ENCODE results near the gene KRTAP9-6.
"Not testable (repeated sequence)": the region's sequence is repeated elsewhere in the genome, so short reads cannot be mapped to it uniquely, and the experiment has no call there.

The KRTAP9-6 gene

DNA sequence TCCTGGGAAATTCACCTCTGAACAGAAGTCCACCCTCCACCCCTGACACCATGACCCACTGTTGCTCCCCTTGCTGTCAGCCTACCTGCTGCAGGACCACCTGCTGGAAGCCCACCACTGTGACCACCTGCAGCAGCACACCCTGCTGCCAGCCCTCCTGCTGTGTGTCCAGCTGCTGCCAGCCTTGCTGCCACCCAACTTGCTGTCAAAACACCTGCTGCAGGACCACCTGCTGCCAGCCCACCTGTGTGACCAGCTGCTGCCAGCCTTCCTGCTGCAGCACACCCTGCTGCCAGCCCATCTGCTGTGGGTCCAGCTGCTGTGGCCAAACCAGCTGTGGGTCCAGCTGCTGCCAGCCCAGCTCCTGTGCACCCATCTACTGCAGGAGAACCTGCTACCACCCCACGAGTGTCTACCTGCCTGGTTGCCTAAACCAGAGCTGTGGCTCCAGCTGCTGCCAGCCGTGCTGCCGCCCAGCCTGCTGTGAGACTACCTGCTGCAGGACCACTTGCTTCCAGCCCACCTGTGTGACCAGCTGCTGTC is 10.5 kb downstream of the KRTAP9-6 start, which contains the start of gene KRTAP9-7:
KRTAP9-7 (plus strand) TSS at position 51 of the 543 bp plus-strand sequence; CDS start at position 51, 0 bp downstream.
- DNase-seq; H4K5ac ChIP-seq (ENCODE audit: low read length); H2BK5ac ChIP-seq (ENCODE audit: low read length); H3K36me3 ChIP-seq (ENCODE audit: control insufficient read depth, insufficient read depth, low read length); H3K79me2 ChIP-seq (ENCODE audit: control insufficient read depth, insufficient read depth, low read length); H3K18ac ChIP-seq (ENCODE audit: low read length); H3K4me2 ChIP-seq (ENCODE audit: low read length); H3K4me3 ChIP-seq (ENCODE audit: low read length); H3K23ac ChIP-seq (ENCODE audit: low read length); H3K9ac ChIP-seq (ENCODE audit: low read length); H2BK120ac ChIP-seq (ENCODE audit: low read depth, low read length); H3K27ac ChIP-seq (ENCODE audit: low read depth, low read length); H4K8ac ChIP-seq (ENCODE audit: low read depth, low read length); H3K79me1 ChIP-seq (ENCODE audit: low read length); H3K27me3 ChIP-seq (ENCODE audit: insufficient read depth, low read length, poor library complexity); H3K56ac ChIP-seq (ENCODE audit: low read length); H2AK5ac ChIP-seq (ENCODE audit: low read length); H2BK15ac ChIP-seq (replicated peaks; ENCODE audit: low read depth); H3K4me1 ChIP-seq (ENCODE audit: control insufficient read depth, low read depth, low read length); H3K4ac ChIP-seq (ENCODE audit: low read depth, low read length): not testable (repeated sequence)
- no CpG with 5 or more reads among the region's 3 CpGs for WGBS (ENCODE audit: extremely low coverage, insufficient coverage, low lambda C conversion rate)

DNA sequence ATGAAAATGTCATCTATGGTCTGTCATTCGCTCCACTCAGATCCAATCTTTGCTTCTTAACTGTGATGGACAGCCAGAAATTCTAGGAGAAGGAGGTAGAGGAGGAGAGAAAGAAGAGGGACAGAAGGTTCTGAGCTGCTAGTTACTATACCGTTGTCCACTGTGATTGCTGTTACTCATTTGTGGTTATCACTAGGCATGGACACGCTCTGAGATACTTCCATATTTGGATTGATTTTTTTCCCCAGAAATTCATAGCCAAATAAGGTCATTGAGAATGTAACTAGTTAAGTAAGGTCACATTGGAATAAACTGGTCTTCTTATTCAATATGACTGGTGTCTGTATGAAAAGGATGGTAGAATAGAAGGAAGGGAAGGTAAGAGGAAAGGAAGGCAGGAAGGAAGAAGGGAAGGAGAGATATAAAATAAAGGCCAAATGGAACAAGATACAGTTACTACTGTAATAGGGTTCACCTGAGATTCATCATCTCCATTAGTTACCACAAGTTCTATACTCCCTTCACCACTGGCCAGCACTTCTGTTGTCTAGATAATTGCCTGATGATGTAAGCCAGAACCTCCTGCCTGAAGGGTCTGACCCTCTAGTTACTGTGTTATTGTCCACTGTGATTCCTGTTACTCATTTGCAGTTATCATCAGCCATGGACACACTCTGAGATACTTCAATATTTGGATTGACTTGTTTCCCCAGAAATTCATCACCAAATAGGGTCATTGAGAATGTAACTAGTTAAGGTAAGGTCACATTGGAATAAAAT is 13.2 kb downstream of the KRTAP9-6 start:
- no peak overlapping the region for H3K4me3 ChIP-seq (ENCODE audit: low read length)
- H2BK5ac ChIP-seq (ENCODE audit: low read length), result no peak overlapping the region
- no peak overlapping the region for H4K8ac ChIP-seq (ENCODE audit: low read depth, low read length)
- no peaks in the 10 kb centered on the region for H3K79me1 ChIP-seq (ENCODE audit: low read length)
- H3K56ac ChIP-seq (ENCODE audit: low read length), result no peak overlapping the region
- no peak overlapping the region for H2AK5ac ChIP-seq (ENCODE audit: low read length)
- no peak overlapping the region for H3K27ac ChIP-seq (ENCODE audit: low read depth, low read length)
- H3K27me3 ChIP-seq (ENCODE audit: insufficient read depth, low read length, poor library complexity), result no peaks in the 10 kb centered on the region
- WGBS (ENCODE audit: extremely low coverage, insufficient coverage, low lambda C conversion rate), result no CpG with 5 or more reads among the region's 3 CpGs
- no peak overlapping the region for H2BK15ac ChIP-seq (replicated peaks; ENCODE audit: low read depth)
- H3K4ac ChIP-seq (ENCODE audit: low read depth, low read length), result no peak overlapping the region
- H3K23ac ChIP-seq (ENCODE audit: low read length), result no peak overlapping the region
- no peak overlapping the region for H3K9ac ChIP-seq (ENCODE audit: low read length)
- H4K5ac ChIP-seq (ENCODE audit: low read length), result no peak overlapping the region
- no peak for DNase-seq
- no peaks in the 10 kb centered on the region for H3K36me3 ChIP-seq (ENCODE audit: control insufficient read depth, insufficient read depth, low read length)
- no peak overlapping the region for H2BK120ac ChIP-seq (ENCODE audit: low read depth, low read length)
- H3K4me1 ChIP-seq (ENCODE audit: control insufficient read depth, low read depth, low read length), result no peaks in the 10 kb centered on the region
- no peak overlapping the region for H3K4me2 ChIP-seq (ENCODE audit: low read length)
- H3K18ac ChIP-seq (ENCODE audit: low read length), result no peak overlapping the region
- H3K79me2 ChIP-seq (ENCODE audit: control insufficient read depth, insufficient read depth, low read length), result no peaks in the 10 kb centered on the region

- H3K27ac ChIP-seq (ENCODE audit: low read depth, low read length), result no peak overlapping the region
- H3K79me2 ChIP-seq (ENCODE audit: control insufficient read depth, insufficient read depth, low read length), result no peaks in the 10 kb centered on the region
- no peak overlapping the region for H2BK120ac ChIP-seq (ENCODE audit: low read depth, low read length)
- no peak overlapping the region for H3K23ac ChIP-seq (ENCODE audit: low read length)
- no peak overlapping the region for H2BK15ac ChIP-seq (replicated peaks; ENCODE audit: low read depth)
- no peaks in the 10 kb centered on the region for H3K27me3 ChIP-seq (ENCODE audit: insufficient read depth, low read length, poor library complexity)
- no peak overlapping the region for H3K4me3 ChIP-seq (ENCODE audit: low read length)
- no peaks in the 10 kb centered on the region for H3K4me1 ChIP-seq (ENCODE audit: control insufficient read depth, low read depth, low read length)
- peak; percentile 16 for DNase-seq
- no peaks in the 10 kb centered on the region for H3K79me1 ChIP-seq (ENCODE audit: low read length)
- H4K5ac ChIP-seq (ENCODE audit: low read length), result no peak overlapping the region
- no peak overlapping the region for H3K9ac ChIP-seq (ENCODE audit: low read length)
- no peak overlapping the region for H3K4me2 ChIP-seq (ENCODE audit: low read length)
- no peak overlapping the region for H3K4ac ChIP-seq (ENCODE audit: low read depth, low read length)
- no peak overlapping the region for H3K18ac ChIP-seq (ENCODE audit: low read length)
- H3K36me3 ChIP-seq (ENCODE audit: control insufficient read depth, insufficient read depth, low read length), result no peaks in the 10 kb centered on the region
- H3K56ac ChIP-seq (ENCODE audit: low read length), result no peak overlapping the region
- no peak overlapping the region for H2AK5ac ChIP-seq (ENCODE audit: low read length)
- H2BK5ac ChIP-seq (ENCODE audit: low read length), result no peak overlapping the region
- no CpG with 5 or more reads among the region's 3 CpGs for WGBS (ENCODE audit: extremely low coverage, insufficient coverage, low lambda C conversion rate)
- H4K8ac ChIP-seq (ENCODE audit: low read depth, low read length), result no peak overlapping the region
Measured at GRCh38 chr17:41284043-41284442, 18.9 kb downstream of the KRTAP9-6 start.

GRCh38 chr17:41284546-41284945 is 19.4 kb downstream of the KRTAP9-6 start:
- Histone ChIP-seq H3K56ac (ENCODE audit: low read length) (no peak overlapping the region), H2BK15ac (replicated peaks; ENCODE audit: low read depth) (no peak overlapping the region), H2BK5ac (ENCODE audit: low read length) (no peak overlapping the region), H3K4ac (ENCODE audit: low read depth, low read length) (no peak overlapping the region), H4K5ac (ENCODE audit: low read length) (no peak overlapping the region), H2AK5ac (ENCODE audit: low read length) (no peak overlapping the region), H3K79me1 (ENCODE audit: low read length) (no peaks in the 10 kb centered on the region), H3K4me1 (ENCODE audit: control insufficient read depth, low read depth, low read length) (no peaks in the 10 kb centered on the region), H3K18ac (ENCODE audit: low read length) (no peak overlapping the region), H4K8ac (ENCODE audit: low read depth, low read length) (no peak overlapping the region), H3K27me3 (ENCODE audit: insufficient read depth, low read length, poor library complexity) (no peaks in the 10 kb centered on the region), H3K36me3 (ENCODE audit: control insufficient read depth, insufficient read depth, low read length) (no peaks in the 10 kb centered on the region), H3K79me2 (ENCODE audit: control insufficient read depth, insufficient read depth, low read length) (no peaks in the 10 kb centered on the region), H2BK120ac (ENCODE audit: low read depth, low read length) (no peak overlapping the region), H3K27ac (ENCODE audit: low read depth, low read length) (no peak overlapping the region), H3K9ac (ENCODE audit: low read length) (no peak overlapping the region), H3K23ac (ENCODE audit: low read length) (no peak overlapping the region), H3K4me2 (ENCODE audit: low read length) (no peak overlapping the region), H3K4me3 (ENCODE audit: low read length) (no peak overlapping the region)
- WGBS (ENCODE audit: extremely low coverage, insufficient coverage, low lambda C conversion rate), result no CpG with 5 or more reads among the region's 2 CpGs
- no peak for DNase-seq

DNA sequence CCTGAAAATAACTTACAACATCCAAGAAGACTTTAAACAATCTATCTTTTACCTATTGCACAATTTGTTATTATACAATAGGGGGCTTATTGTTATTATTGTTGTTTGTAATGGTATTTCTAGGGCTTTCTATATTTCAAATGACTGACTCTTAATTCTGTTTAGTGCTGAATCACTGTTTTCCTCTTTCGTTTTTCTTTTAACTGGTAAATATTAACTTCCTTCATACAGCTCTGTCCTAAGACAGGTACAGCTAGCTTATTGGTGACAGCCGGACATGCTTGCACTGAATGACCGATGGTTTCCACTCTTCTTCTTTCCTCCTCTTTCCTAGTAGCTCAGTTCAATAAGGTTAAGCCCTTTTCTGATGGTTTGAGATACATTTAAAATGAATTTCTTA is 21.9 kb downstream of the KRTAP9-6 start:
- Histone ChIP-seq H2BK5ac (ENCODE audit: low read length) (no peak overlapping the region), H2BK120ac (ENCODE audit: low read depth, low read length) (no peak overlapping the region), H3K23ac (ENCODE audit: low read length) (no peak overlapping the region), H3K79me1 (ENCODE audit: low read length) (no peaks in the 10 kb centered on the region), H3K36me3 (ENCODE audit: control insufficient read depth, insufficient read depth, low read length) (no peaks in the 10 kb centered on the region), H3K4ac (ENCODE audit: low read depth, low read length) (no peak overlapping the region), H3K4me2 (ENCODE audit: low read length) (no peak overlapping the region), H2AK5ac (ENCODE audit: low read length) (no peak overlapping the region), H3K9ac (ENCODE audit: low read length) (no peak overlapping the region), H3K4me3 (ENCODE audit: low read length) (no peak overlapping the region), H2BK15ac (replicated peaks; ENCODE audit: low read depth) (no peak overlapping the region), H3K27me3 (ENCODE audit: insufficient read depth, low read length, poor library complexity) (no peaks in the 10 kb centered on the region), H3K4me1 (ENCODE audit: control insufficient read depth, low read depth, low read length) (no peaks in the 10 kb centered on the region), H3K18ac (ENCODE audit: low read length) (no peak overlapping the region), H4K8ac (ENCODE audit: low read depth, low read length) (no peak overlapping the region), H3K79me2 (ENCODE audit: control insufficient read depth, insufficient read depth, low read length) (no peaks in the 10 kb centered on the region), H4K5ac (ENCODE audit: low read length) (no peak overlapping the region), H3K56ac (ENCODE audit: low read length) (no peak overlapping the region), H3K27ac (ENCODE audit: low read depth, low read length) (no peak overlapping the region)
- WGBS (ENCODE audit: extremely low coverage, insufficient coverage, low lambda C conversion rate), result no CpG with 5 or more reads among the region's 3 CpGs
- DNase-seq, result no peak

All from mesendoderm (in vitro differentiated cells).